Mesenteric fat pad (tissue), 1 donor: ENCODE results near the gene HHATL. TPM values are rescaled to one million over a fixed set of nuclear protein-coding genes. Genes with fewer than 3 reads are reported as not detected.

ENCODE experiments used
- DNase-seq: peaks from one replicate; pipeline ENCODE4 v3.0.0-alpha.2; 2020; ENCODE audit warnings: low spot score
- total RNA-seq: library from RNA; stranded (reverse); fragmentation: NEBNext Ultra II Directional; extraction: Animal tissue kit (Norgen Biotek cat#: 25700); gene quantifications from one replicate; pipeline ENCODE4 v1.2.1, GENCODE V29; 2021
- donor health status: DM: yes; HTN: yes; CAD: no.

The HHATL gene
- total RNA-seq, 1 donor from 2014 or later, result 0.48 TPM

- peak; percentile 73 for DNase-seq
Measured at GRCh38 chr3:42685891-42686820, 16.4 kb downstream of the HHATL start.

GRCh38 chr3:42685363-42685881 lies 17.2 kb downstream of the HHATL start, which contains the start of gene KLHL40:
KLHL40 (plus strand) TSS chr3:42685537; CDS start chr3:42685619, 82 bp downstream.
- peak; percentile 84 for DNase-seq

GRCh38 chr3:42684632-42685362 lies 17.8 kb downstream of the HHATL start:
- DNase-seq, result no peak

GRCh38 chr3:42683875-42684598 lies 18.6 kb downstream of the HHATL start:
- DNase-seq, result peak; percentile 73

GRCh38 chr3:42682301-42683070 lies 20.1 kb downstream of the HHATL start:
- DNase-seq, result no peak

GRCh38 chr3:42681361-42682038 lies 21.1 kb downstream of the HHATL start:
- DNase-seq, result no peak

GRCh38 chr3:42680806-42681205 lies 21.8 kb downstream of the HHATL start:
- DNase-seq, result no peak

- DNase-seq, result no peak
Measured at GRCh38 chr3:42680271-42680670, 22.3 kb downstream of the HHATL start.

GRCh38 chr3:42678447-42678846 lies 24.2 kb downstream of the HHATL start:
- DNase-seq, result no peak

- DNase-seq, result no peak
Measured at GRCh38 chr3:42675909-42676308, 26.7 kb downstream of the HHATL start.

- no peak for DNase-seq
Measured at GRCh38 chr3:42674146-42674545, 28.5 kb downstream of the HHATL start.

- peak; percentile 72 for DNase-seq
Measured at GRCh38 chr3:42673082-42673481, 29.5 kb downstream of the HHATL start.

GRCh38 chr3:42672515-42672914 lies 30.1 kb downstream of the HHATL start:
- DNase-seq, result no peak

- DNase-seq, result peak; percentile 62
Measured at GRCh38 chr3:42670670-42671069, 31.9 kb downstream of the HHATL start.

GRCh38 chr3:42670051-42670576 lies 32.5 kb downstream of the HHATL start:
- DNase-seq, result no peak

GRCh38 chr3:42668793-42669217 lies 33.8 kb downstream of the HHATL start:
- DNase-seq, result peak; percentile 67

- peak; percentile 81 for DNase-seq
Measured at GRCh38 chr3:42668413-42668760, 34.2 kb downstream of the HHATL start.

GRCh38 chr3:42667523-42668412 lies 34.8 kb downstream of the HHATL start:
- DNase-seq, result peak; percentile 85

GRCh38 chr3:42667096-42667522 lies 35.5 kb downstream of the HHATL start:
- no peak for DNase-seq
